Measurements from ENCODE around the gene XYLT1. TPM values are rescaled to one million over a fixed set of nuclear protein-coding genes. Genes with fewer than 3 reads are reported as not detected.

Gene XYLT1
- polyA plus RNA-seq, 1 donor (not counting 4 experiments of a cell fraction or from before 2014, with no cell fraction given) = 4.4 TPM

GRCh38 chr16:17126156-17126555 lies 344.6 kb downstream of the XYLT1 start:
- Histone ChIP-seq H3K27me3 (ENCODE audit: control insufficient read depth, extremely low read depth, insufficient read depth, low read length) (no peaks in the 10 kb centered on the region), H2AFZ (ENCODE audit: control insufficient read depth, low read length) (no peak overlapping the region), H3K9me1 (ENCODE audit: control insufficient read depth, extremely low read depth, insufficient read depth, low read length) (peaks cover 3% of the 10 kb centered on the region), H3K9me3 (ENCODE audit: control insufficient read depth, low read depth, low read length) (no peaks in the 10 kb centered on the region), H3K4me2 (ENCODE audit: control insufficient read depth, extremely low read depth, insufficient read depth, low read depth, low read length) (no peak overlapping the region), H3K36me3 (ENCODE audit: control insufficient read depth in 2 of 2, extremely low read depth in 1 of 2, insufficient read depth in 2 of 2, low read length in 2 of 2) (peaks cover 0 to 1% of the 10 kb centered on the region in 2 experiments), H3K9ac (ENCODE audit: control insufficient read depth, extremely low read depth, insufficient read depth, low read length) (no peak overlapping the region), H3K27ac (ENCODE audit: control insufficient read depth, insufficient read depth, low read length) (no peak overlapping the region), H3K4me3 (ENCODE audit: control insufficient read depth in 2 of 3, extremely low read depth in 1 of 3, insufficient read depth in 2 of 3, low read depth in 1 of 3, low read length in 3 of 3) (no peak overlapping the region), H3K4me1 (ENCODE audit: control insufficient read depth, extremely low read depth, insufficient read depth, low read length) (no peaks in the 10 kb centered on the region), H3K79me2 (ENCODE audit: control insufficient read depth, insufficient read depth, low read length) (no peaks in the 10 kb centered on the region), H4K20me1 (ENCODE audit: control insufficient read depth, extremely low read depth, insufficient read depth, low read length) (no peaks in the 10 kb centered on the region)
- dilution Hi-C loops (cut with MboI; ENCODE audit: extremely low pct_ligation_motif_present, low sequenced_read_pairs) = no loop called here
- no peak for TF ChIP-seq EZH2 (IDR thresholded peaks at IDR 0.05; ENCODE audit: low read length)
- TF ChIP-seq, protein P1, sequence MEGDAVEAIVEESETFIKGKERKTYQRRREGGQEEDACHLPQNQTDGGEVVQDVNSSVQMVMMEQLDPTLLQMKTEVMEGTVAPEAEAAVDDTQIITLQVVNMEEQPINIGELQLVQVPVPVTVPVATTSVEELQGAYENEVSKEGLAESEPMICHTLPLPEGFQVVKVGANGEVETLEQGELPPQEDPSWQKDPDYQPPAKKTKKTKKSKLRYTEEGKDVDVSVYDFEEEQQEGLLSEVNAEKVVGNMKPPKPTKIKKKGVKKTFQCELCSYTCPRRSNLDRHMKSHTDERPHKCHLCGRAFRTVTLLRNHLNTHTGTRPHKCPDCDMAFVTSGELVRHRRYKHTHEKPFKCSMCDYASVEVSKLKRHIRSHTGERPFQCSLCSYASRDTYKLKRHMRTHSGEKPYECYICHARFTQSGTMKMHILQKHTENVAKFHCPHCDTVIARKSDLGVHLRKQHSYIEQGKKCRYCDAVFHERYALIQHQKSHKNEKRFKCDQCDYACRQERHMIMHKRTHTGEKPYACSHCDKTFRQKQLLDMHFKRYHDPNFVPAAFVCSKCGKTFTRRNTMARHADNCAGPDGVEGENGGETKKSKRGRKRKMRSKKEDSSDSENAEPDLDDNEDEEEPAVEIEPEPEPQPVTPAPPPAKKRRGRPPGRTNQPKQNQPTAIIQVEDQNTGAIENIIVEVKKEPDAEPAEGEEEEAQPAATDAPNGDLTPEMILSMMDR (optimal IDR thresholded peaks at IDR 0.05 in 1 of 3, IDR thresholded peaks at IDR 0.05 in 1 of 3, conservative IDR thresholded peaks at IDR 0.05 in 1 of 3; ENCODE audit: extremely low read depth in 1 of 3, insufficient read depth in 2 of 3, low read length in 3 of 3) = no peak
- FAIRE-seq (no peak), DNase-seq (ENCODE audit: low read depth, low spot score) (no peak)

DNA sequence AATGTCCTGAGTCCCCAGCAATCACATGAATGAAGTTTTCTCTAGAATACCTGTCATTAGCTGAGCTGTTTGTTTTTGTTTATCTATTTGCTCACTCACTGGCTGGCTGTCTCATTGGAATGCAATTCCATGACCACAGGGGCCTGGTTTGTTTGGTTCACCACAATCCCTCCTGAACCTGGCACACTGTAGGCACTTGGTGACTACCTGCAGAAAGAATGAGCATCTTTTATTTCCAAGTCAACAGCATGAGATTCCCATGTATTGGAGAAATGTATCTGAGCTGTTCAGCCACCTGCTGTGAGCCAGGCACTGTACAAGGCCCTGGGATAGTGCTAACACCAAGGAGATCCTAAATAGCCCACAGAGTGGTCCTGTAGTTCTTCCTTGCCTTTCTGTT lies 345.1 kb downstream of the XYLT1 start:
- no peak for DNase-seq (ENCODE audit: low read depth, low spot score)
- Histone ChIP-seq H3K27me3 (ENCODE audit: control insufficient read depth, extremely low read depth, insufficient read depth, low read length) (no peaks in the 10 kb centered on the region), H3K79me2 (ENCODE audit: control insufficient read depth, insufficient read depth, low read length) (no peaks in the 10 kb centered on the region), H3K9me1 (ENCODE audit: control insufficient read depth, extremely low read depth, insufficient read depth, low read length) (peaks cover 3% of the 10 kb centered on the region), H3K9me3 (ENCODE audit: control insufficient read depth, low read depth, low read length) (no peaks in the 10 kb centered on the region), H3K4me3 (ENCODE audit: control insufficient read depth in 2 of 3, extremely low read depth in 1 of 3, insufficient read depth in 2 of 3, low read depth in 1 of 3, low read length in 3 of 3) (no peak overlapping the region), H3K36me3 (ENCODE audit: control insufficient read depth in 2 of 2, extremely low read depth in 1 of 2, insufficient read depth in 2 of 2, low read length in 2 of 2) (peaks cover 0 to 1% of the 10 kb centered on the region in 2 experiments), H2AFZ (ENCODE audit: control insufficient read depth, low read length) (no peak overlapping the region), H4K20me1 (ENCODE audit: control insufficient read depth, extremely low read depth, insufficient read depth, low read length) (no peaks in the 10 kb centered on the region), H3K9ac (ENCODE audit: control insufficient read depth, extremely low read depth, insufficient read depth, low read length) (no peak overlapping the region), H3K27ac (ENCODE audit: control insufficient read depth, insufficient read depth, low read length) (no peak overlapping the region), H3K4me1 (ENCODE audit: control insufficient read depth, extremely low read depth, insufficient read depth, low read length) (no peaks in the 10 kb centered on the region), H3K4me2 (ENCODE audit: control insufficient read depth, extremely low read depth, insufficient read depth, low read depth, low read length) (no peak overlapping the region)
- TF ChIP-seq, protein P1 (optimal IDR thresholded peaks at IDR 0.05 in 1 of 3, IDR thresholded peaks at IDR 0.05 in 1 of 3, conservative IDR thresholded peaks at IDR 0.05 in 1 of 3; ENCODE audit: extremely low read depth in 1 of 3, insufficient read depth in 2 of 3, low read length in 3 of 3) = no peak
- TF ChIP-seq EZH2 (IDR thresholded peaks at IDR 0.05; ENCODE audit: low read length) = no peak
- dilution Hi-C loops (cut with MboI; ENCODE audit: extremely low pct_ligation_motif_present, low sequenced_read_pairs) = no loop called here
- no peak for FAIRE-seq
